Keratinocyte (primary cell): ENCODE measurements around the gene MED4.

Experiments used
- EZH2 ChIP-seq: IDR thresholded peaks from one replicate; pipeline ENCODE4 v1.6.1; 2012; ENCODE audit warnings: inconsistent platforms, mild to moderate bottlenecking, low read length, moderate library complexity
- TF ChIP-seq, protein P1 (sequence below), 3 experiments: IDR thresholded peaks in 1 of 3; conservative IDR thresholded peaks in 1 of 3; optimal IDR thresholded peaks in 1 of 3; 2 replicates in 2 of 3; 3 replicates in 1 of 3; pipeline versions ENCODE3 to v1.5.1; 2011; ENCODE audit warnings: low read length in 3 of 3, mild to moderate bottlenecking in 3 of 3, moderate library complexity in 2 of 3, control low read depth in 1 of 3, inconsistent platforms in 1 of 3; ENCODE audit not compliant: insufficient read depth in 2 of 3; ENCODE audit errors: extremely low read depth in 1 of 3

DNA sequence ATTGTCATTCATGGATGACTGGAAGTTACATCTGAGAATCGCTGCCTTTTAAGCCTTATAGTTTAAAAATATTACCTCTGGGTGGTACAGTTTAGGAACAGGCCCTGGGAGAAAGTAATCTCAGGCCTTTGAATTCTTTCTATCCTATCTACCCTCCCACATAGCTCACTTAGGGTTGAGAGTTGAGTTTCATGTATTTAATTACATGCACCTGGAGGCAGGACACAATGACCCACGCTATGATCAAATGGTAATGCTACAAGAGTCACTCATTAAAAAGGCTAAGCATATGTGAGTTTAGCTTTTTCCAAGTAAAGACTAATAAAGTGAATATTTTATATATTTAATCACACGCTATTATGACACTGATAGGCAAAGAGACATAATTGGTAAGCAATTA is 25.3 kb upstream of the MED4 start:
- TF ChIP-seq, protein P1, sequence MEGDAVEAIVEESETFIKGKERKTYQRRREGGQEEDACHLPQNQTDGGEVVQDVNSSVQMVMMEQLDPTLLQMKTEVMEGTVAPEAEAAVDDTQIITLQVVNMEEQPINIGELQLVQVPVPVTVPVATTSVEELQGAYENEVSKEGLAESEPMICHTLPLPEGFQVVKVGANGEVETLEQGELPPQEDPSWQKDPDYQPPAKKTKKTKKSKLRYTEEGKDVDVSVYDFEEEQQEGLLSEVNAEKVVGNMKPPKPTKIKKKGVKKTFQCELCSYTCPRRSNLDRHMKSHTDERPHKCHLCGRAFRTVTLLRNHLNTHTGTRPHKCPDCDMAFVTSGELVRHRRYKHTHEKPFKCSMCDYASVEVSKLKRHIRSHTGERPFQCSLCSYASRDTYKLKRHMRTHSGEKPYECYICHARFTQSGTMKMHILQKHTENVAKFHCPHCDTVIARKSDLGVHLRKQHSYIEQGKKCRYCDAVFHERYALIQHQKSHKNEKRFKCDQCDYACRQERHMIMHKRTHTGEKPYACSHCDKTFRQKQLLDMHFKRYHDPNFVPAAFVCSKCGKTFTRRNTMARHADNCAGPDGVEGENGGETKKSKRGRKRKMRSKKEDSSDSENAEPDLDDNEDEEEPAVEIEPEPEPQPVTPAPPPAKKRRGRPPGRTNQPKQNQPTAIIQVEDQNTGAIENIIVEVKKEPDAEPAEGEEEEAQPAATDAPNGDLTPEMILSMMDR (optimal IDR thresholded peaks at IDR 0.05 in 1 of 3, IDR thresholded peaks at IDR 0.05 in 1 of 3, conservative IDR thresholded peaks at IDR 0.05 in 1 of 3; ENCODE audit: extremely low read depth in 1 of 3, insufficient read depth in 2 of 3, low read length in 3 of 3), result no peak
- TF ChIP-seq EZH2, result no peak
